Activated gamma-delta T cell treated with anti-CD3 and anti-CD28 coated beads, Interleukin-2, amount 50 U/mL, for 16 hours (primary cell): ENCODE results near the gene GGA1.
A peak's percentile ranks its signal among the peaks of the same experiment; 100 is the strongest.

Experiments
- DNase-seq: peaks from one replicate; pipeline ENCODE4 v3.0.0-alpha.2; 2020; ENCODE audit warnings: low read depth

GGA1 gene

GRCh38 chr22:37608477-37609239 lies at the start of gene GGA1:
Gene GGA1, plus strand, starts transcription at chr22:37608834. Its CDS starts 27 bp downstream, at chr22:37608861.
- DNase-seq: peak; percentile 94

GRCh38 chr22:37559521-37559900 lies 49.1 kb upstream of the GGA1 start:
- DNase-seq: no peak

GRCh38 chr22:37559901-37560607 lies 48.6 kb upstream of the GGA1 start, which contains the start of gene CDC42EP1:
Gene CDC42EP1, plus strand, starts transcription at chr22:37560480. Its CDS starts 5,870 bp downstream, at chr22:37566350.
- no peak for DNase-seq

GRCh38 chr22:37560608-37561211 lies 47.9 kb upstream of the GGA1 start:
- no peak for DNase-seq

GRCh38 chr22:37561212-37562048 lies 47.2 kb upstream of the GGA1 start:
- DNase-seq: peak; percentile 67

- DNase-seq: no peak
These were observed 46.4 kb upstream of the GGA1 start for GRCh38 chr22:37562049-37562875.

GRCh38 chr22:37563153-37564081 lies 45.2 kb upstream of the GGA1 start:
- no peak for DNase-seq

GRCh38 chr22:37564111-37564711 lies 44.4 kb upstream of the GGA1 start:
- DNase-seq: no peak

GRCh38 chr22:37565830-37566229 lies 42.8 kb upstream of the GGA1 start:
- DNase-seq: no peak

- peak; percentile 43 for DNase-seq
These were observed 42.3 kb upstream of the GGA1 start for GRCh38 chr22:37566329-37566837.

GRCh38 chr22:37566903-37567798 lies 41.5 kb upstream of the GGA1 start:
- DNase-seq: peak; percentile 90

- DNase-seq: no peak
These were observed 40.6 kb upstream of the GGA1 start for GRCh38 chr22:37568012-37568411.

- DNase-seq: no peak
These were observed 40.1 kb upstream of the GGA1 start for GRCh38 chr22:37568448-37569008.

- no peak for DNase-seq
These were observed 39.4 kb upstream of the GGA1 start for GRCh38 chr22:37569009-37569920.

- DNase-seq: no peak
These were observed 38.5 kb upstream of the GGA1 start for GRCh38 chr22:37569921-37570660.

GRCh38 chr22:37570661-37570976 lies 38.0 kb upstream of the GGA1 start:
- DNase-seq: no peak
